IMR-90 (cell line): ENCODE data around the gene CXCL12. TPM values are rescaled to one million over a fixed set of nuclear protein-coding genes. Genes with fewer than 3 reads are reported as not detected.

Source experiments
- ATAC-seq: fragments of 200-7000 bp; cut with Tn5 transposase; 2 replicates; pipeline ENCODE4 v1.9.1; 2020; ENCODE audit warnings: low read depth, mild to moderate bottlenecking, moderate library complexity
- BruUV-seq: library from RNA; stranded (reverse); fragments of 400-500 nt; replicated peaks from 2 replicates; lab custom pipeline; 2021; lab: Mats Ljungman, UMichigan
- CTCF ChIA-PET: fragments of 300-600 bp; formaldehyde crosslinking; extraction: SDS; loops from one replicate; lab custom pipeline; 2021; ENCODE audit warnings: antibody characterized with exemption; lab: Yijun Ruan, JAX
- POLR2A ChIA-PET: fragments of 300-600 bp; sonication (Branson Sonifier 250); formaldehyde crosslinking; loops from one replicate; lab custom pipeline; 2022; ENCODE audit warnings: antibody characterized with exemption; ENCODE audit not compliant: unreplicated experiment; lab: Charles Lee
- DNase-seq: peaks from one replicate; pipeline ENCODE4 v3.0.0; 2013
- H2AFZ ChIP-seq: replicated peaks from 2 replicates; pipeline ENCODE3; 2013; ENCODE audit warnings: low read length, mild to moderate bottlenecking; ENCODE audit not compliant: poor library complexity
- H2AK5ac ChIP-seq: 2 replicates; pipeline ENCODE4 v1.6.1; 2013; ENCODE audit warnings: low read depth, low read length, inconsistent platforms
- H2AK9ac ChIP-seq: replicated peaks from 2 replicates; pipeline ENCODE3; 2013; ENCODE audit warnings: mild to moderate bottlenecking, low read depth, low read length, moderate library complexity; ENCODE audit not compliant: poor library complexity
- H2BK120ac ChIP-seq: 2 replicates; pipeline ENCODE4 v1.6.1; 2013; ENCODE audit warnings: low read depth, low read length, inconsistent platforms
- H2BK15ac ChIP-seq: 3 replicates; pipeline ENCODE4 v1.6.1; 2013; ENCODE audit warnings: low read depth, low read length, inconsistent platforms
- H2BK20ac ChIP-seq: 2 replicates; pipeline ENCODE4 v1.6.1; 2013; ENCODE audit warnings: low read depth, mild to moderate bottlenecking, inconsistent platforms, low read length, moderate library complexity
- H2BK5ac ChIP-seq: 2 replicates; pipeline ENCODE4 v1.6.1; 2013; ENCODE audit warnings: mild to moderate bottlenecking, low read depth, low read length, inconsistent platforms; ENCODE audit not compliant: poor library complexity, severe bottlenecking
- H3K14ac ChIP-seq: replicated peaks from 2 replicates; pipeline ENCODE4 v1.6.1; 2013; ENCODE audit warnings: low read depth, low read length, inconsistent platforms
- H3K18ac ChIP-seq: 2 replicates; pipeline ENCODE4 v1.6.1; 2013; ENCODE audit warnings: low read depth, low read length, control low read depth
- H3K23ac ChIP-seq: 2 replicates; pipeline ENCODE4 v1.6.1; 2013; ENCODE audit warnings: low read depth, low read length, inconsistent platforms
- H3K27ac ChIP-seq: 2 replicates; pipeline ENCODE4 v1.5.1; 2013; ENCODE audit warnings: mild to moderate bottlenecking, control low read depth, low read length; ENCODE audit not compliant: insufficient read depth
- H3K27me3 ChIP-seq: 2 replicates; pipeline ENCODE4 v1.6.1; 2013; ENCODE audit warnings: low read length; ENCODE audit not compliant: control insufficient read depth, insufficient read depth
- H3K36me3 ChIP-seq: 2 replicates; pipeline ENCODE4 v1.6.1; 2013; ENCODE audit warnings: low read length, mixed read lengths; ENCODE audit not compliant: control insufficient read depth, insufficient read depth
- H3K4ac ChIP-seq: 2 replicates; pipeline ENCODE4 v1.6.1; 2013; ENCODE audit warnings: low read depth, low read length, inconsistent platforms
- H3K4me1 ChIP-seq: 2 replicates; pipeline ENCODE4 v1.6.1; 2013; ENCODE audit warnings: low read length, mixed read lengths; ENCODE audit not compliant: control insufficient read depth, insufficient read depth
- H3K4me2 ChIP-seq: 2 replicates; pipeline ENCODE4 v1.6.1; 2013; ENCODE audit warnings: low read depth, mild to moderate bottlenecking, control low read depth, low read length, moderate library complexity
- H3K4me3 ChIP-seq: 2 replicates; pipeline ENCODE4 v1.5.1; 2013; ENCODE audit warnings: low read depth, mild to moderate bottlenecking, control low read depth, low read length, moderate library complexity; ENCODE audit not compliant: insufficient read depth
- H3K56ac ChIP-seq: 2 replicates; pipeline ENCODE4 v1.6.1; 2013; ENCODE audit warnings: low read length, inconsistent platforms; ENCODE audit not compliant: insufficient read depth; ENCODE audit errors: extremely low read depth
- H3K79me1 ChIP-seq, 2 experiments: 2 replicates each; pipeline ENCODE4 v1.6.1; 2013; ENCODE audit warnings: low read length in 2 of 2, inconsistent platforms in 1 of 2, low read depth in 1 of 2
- H3K9ac ChIP-seq: 2 replicates; pipeline ENCODE4 v1.6.1; 2013; ENCODE audit warnings: low read depth, low read length, control low read depth
- H3K9me1 ChIP-seq: 2 replicates; pipeline ENCODE4 v1.6.1; 2013; ENCODE audit warnings: low read length, inconsistent platforms; ENCODE audit not compliant: insufficient read depth
- H3K9me3 ChIP-seq: 2 replicates; pipeline ENCODE4 v1.6.1; 2013; ENCODE audit warnings: low read length; ENCODE audit not compliant: control insufficient read depth, insufficient read depth
- H4K20me1 ChIP-seq: 2 replicates; pipeline ENCODE4 v1.6.1; 2013; ENCODE audit warnings: low read length, inconsistent platforms; ENCODE audit not compliant: insufficient read depth
- H4K5ac ChIP-seq: 2 replicates; pipeline ENCODE4 v1.6.1; 2013; ENCODE audit warnings: mild to moderate bottlenecking, low read depth, low read length, control low read depth
- H4K8ac ChIP-seq, 2 experiments: 2 replicates each; pipeline ENCODE4 v1.6.1; 2013; ENCODE audit warnings: low read depth in 2 of 2, low read length in 2 of 2, control low read depth in 1 of 2, inconsistent platforms in 1 of 2
- H4K91ac ChIP-seq: 2 replicates; pipeline ENCODE4 v1.6.1; 2013; ENCODE audit warnings: low read depth, low read length, inconsistent platforms; ENCODE audit not compliant: insufficient read depth
- FOS ChIP-seq: fragments of 150-350 bp; IDR thresholded peaks from 2 replicates; pipeline ENCODE4 v1.6.1; 2016; ENCODE audit warnings: low read depth, low read length
- MAFK ChIP-seq: IDR thresholded peaks from 2 replicates; pipeline ENCODE4 v1.6.1; 2012; ENCODE audit warnings: low read depth, low read length, improper control_type of control experiment
- RCOR1 ChIP-seq: IDR thresholded peaks from 2 replicates; pipeline ENCODE4 v1.6.1; 2012; ENCODE audit warnings: mild to moderate bottlenecking, low read length, improper control_type of control experiment; ENCODE audit not compliant: insufficient replicate concordance
- WGBS, 2 experiments: methylation state at CpG; one replicate each; pipeline versions ENCODE4 v1.1.5 to v1.1.7; 2013; ENCODE audit warnings: missing lambda C conversion rate in 2 of 2; ENCODE audit not compliant: insufficient read length in 1 of 2; ENCODE audit errors: extremely low coverage in 2 of 2; 5-methylcytosine and 5-hydroxymethylcytosine counted together
- dilution Hi-C: fragments of 300-500 bp; cut with HindIII; formaldehyde crosslinking; loops from one replicate; pipeline ENCODE4 v1.14.3; 2018; ENCODE audit warnings: low sequenced_read_pairs; ENCODE audit not compliant: unreplicated experiment
- in situ Hi-C: fragments of 300-500 bp; cut with MboI; formaldehyde crosslinking; loops from 3 replicates; pipeline ENCODE4 v1.14.3; 2019; ENCODE audit warnings: low sequenced_read_pairs, inconsistent platforms, mixed read lengths
- intact Hi-C: fragments of 100-400 bp; cut with micrococcal nuclease; formaldehyde crosslinking; loops from 2 replicates; pipeline ENCODE4 v1.10.0; 2022
- polyA plus RNA-seq, 3 experiments: library from polyadenylated mRNA; depleted of rRNA; stranded (reverse); fragments of >200 nt; gene quantifications; 2 replicates each; pipeline ENCODE4 v1.2.3, GENCODE V29; 2012; ENCODE audit warnings: low replicate concordance in 1 of 3
- total RNA-seq: library from RNA; depleted of rRNA; stranded (reverse); fragments of >200 nt; gene quantifications from 2 replicates; pipeline ENCODE4 v1.2.3, GENCODE V29; 2012
- TF ChIP-seq, protein P1 (sequence below): fragments of 150-350 bp; IDR thresholded peaks from 2 replicates; pipeline ENCODE4 v1.6.1; 2016; ENCODE audit warnings: low read depth, mild to moderate bottlenecking, low read length, moderate library complexity, borderline replicate concordance

CXCL12 gene
- total and polyA plus RNA-seq, 2 of the 4 experiments (the other 2 are of a cell fraction): 15.8 to 80.7 TPM

DNA sequence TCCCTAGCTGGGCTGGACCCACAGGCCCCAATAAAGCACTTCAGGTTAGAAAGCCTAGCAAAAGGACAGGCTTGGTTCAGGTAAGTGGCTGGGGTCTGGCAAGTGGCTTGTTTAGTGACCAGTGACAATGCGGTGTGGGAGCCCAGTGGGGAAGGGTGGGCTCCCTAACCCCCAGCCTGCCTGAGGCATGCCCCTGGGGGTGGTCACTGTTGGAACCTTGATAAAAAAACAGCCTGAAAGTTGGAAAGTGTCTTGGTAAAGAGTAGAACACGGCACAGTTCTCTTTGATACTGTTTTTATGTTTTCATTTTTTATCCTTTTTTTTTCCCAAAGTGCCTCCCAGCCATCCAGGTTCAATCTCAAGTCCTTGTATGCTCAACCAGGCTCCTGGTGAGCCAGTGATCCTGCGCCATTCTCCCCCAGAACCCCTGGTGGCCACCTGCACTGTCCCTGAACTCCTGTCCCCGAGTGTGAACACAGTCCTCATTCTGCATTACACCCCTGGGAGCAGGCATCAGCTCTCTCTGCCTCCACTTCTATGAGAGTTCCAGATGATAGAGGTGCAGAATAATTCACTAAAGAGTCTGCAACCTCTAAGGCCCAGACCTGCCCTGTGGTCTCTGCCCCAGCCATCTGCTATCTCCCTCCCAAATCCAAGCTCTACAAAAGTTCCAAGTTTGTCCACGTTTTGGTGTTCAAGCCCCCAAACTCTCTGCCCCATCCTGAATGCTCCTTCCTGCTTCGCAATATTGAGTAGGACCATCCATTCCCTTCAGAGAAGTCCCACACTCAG lies 15.0 kb upstream of the CXCL12 start:
- dilution Hi-C loops: no loop called here
- DNase-seq: no peak

More for the DNA sequence above, 15.0 kb upstream of the CXCL12 start:
- TF ChIP-seq RCOR1 (no peak), FOS (no peak), MAFK (no peak)
- TF ChIP-seq, protein P1, sequence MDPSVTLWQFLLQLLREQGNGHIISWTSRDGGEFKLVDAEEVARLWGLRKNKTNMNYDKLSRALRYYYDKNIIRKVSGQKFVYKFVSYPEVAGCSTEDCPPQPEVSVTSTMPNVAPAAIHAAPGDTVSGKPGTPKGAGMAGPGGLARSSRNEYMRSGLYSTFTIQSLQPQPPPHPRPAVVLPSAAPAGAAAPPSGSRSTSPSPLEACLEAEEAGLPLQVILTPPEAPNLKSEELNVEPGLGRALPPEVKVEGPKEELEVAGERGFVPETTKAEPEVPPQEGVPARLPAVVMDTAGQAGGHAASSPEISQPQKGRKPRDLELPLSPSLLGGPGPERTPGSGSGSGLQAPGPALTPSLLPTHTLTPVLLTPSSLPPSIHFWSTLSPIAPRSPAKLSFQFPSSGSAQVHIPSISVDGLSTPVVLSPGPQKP: no peak
- Histone ChIP-seq H3K9me1 (no peaks in the 10 kb centered on the region), H3K79me1 (no peaks in the 10 kb centered on the region), H2BK20ac (no peak overlapping the region), H4K5ac (no peak overlapping the region), H3K4me3 (no peak overlapping the region), H2AFZ (no peak overlapping the region), H3K18ac (no peak overlapping the region), H3K36me3 (no peaks in the 10 kb centered on the region), H3K14ac (no peak overlapping the region), H3K56ac (no peak overlapping the region), H3K4ac (no peak overlapping the region), H3K27ac (no peak overlapping the region), H3K9me3 (no peaks in the 10 kb centered on the region), H2BK15ac (no peak overlapping the region), H4K91ac (no peak overlapping the region), H3K4me1 (no peaks in the 10 kb centered on the region), H4K20me1 (no peaks in the 10 kb centered on the region), H3K27me3 (peaks cover 52% of the 10 kb centered on the region), H3K23ac (no peak overlapping the region), H3K4me2 (no peak overlapping the region), H2BK120ac (no peak overlapping the region), H2AK5ac (no peak overlapping the region), H4K8ac (no peak overlapping the region), H3K9ac (no peak overlapping the region), H2AK9ac (no peak overlapping the region), H2BK5ac (no peak overlapping the region)
- WGBS, 2 experiments: 33% methylated on average over 1 of the region's 6 CpGs; no CpG with 5 or more reads in 1 of the 2 experiments
- ATAC-seq: no peak
- POLR2A ChIA-PET: no interaction called here
- intact Hi-C loops (no loop called here), in situ Hi-C loops (no loop called here)
- CTCF ChIA-PET: no interaction called here
- no TSS peak for BruUV-seq
